ENCODE measurements around the gene NOL9.

- TF ChIP-seq POLR2A (IDR thresholded peaks at IDR 0.05) (no peak), CTCF (IDR thresholded peaks at IDR 0.05) (no peak)
Observed at GRCh38 chr1:6538956-6539355, 15.4 kb downstream of the NOL9 start.
